A549 treated with AZD9567 at 1 μM for 4 hours (cell line): ENCODE results near the gene PHEX. TPM values are rescaled to one million over a fixed set of nuclear protein-coding genes. Genes with fewer than 3 reads are reported as not detected.

Experiments used
- total RNA-seq: library from RNA; stranded (reverse); fragments of 200-300 nt; extraction: Qiagen RNA extraction; gene quantifications from 5 replicates; pipeline ENCODE4 v1.2.3, GENCODE V29; 2022; ENCODE audit not compliant: insufficient read depth

Gene PHEX
- 0.24 to 0.41 TPM (median 0.29 TPM) in 5 replicates for total RNA-seq

DNA sequence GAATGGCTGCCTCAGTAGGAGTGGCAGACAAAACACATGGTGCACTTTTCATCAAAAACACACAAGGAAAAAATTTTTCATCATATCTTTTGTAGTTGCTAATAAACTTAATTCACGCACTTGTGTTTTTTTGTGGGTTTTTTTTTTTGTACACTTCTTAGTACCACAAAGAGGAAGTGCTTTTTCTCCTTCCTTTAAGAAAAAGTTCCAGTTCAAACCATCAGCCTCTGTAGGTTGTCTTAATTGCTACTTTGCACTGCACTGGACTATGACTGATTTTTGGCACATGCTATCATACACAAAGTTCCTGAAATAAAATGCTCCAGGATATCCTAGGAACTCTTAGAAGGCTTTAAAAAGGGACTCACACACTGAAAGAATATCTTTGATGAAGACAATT is at the start of gene PHEX:
Gene PHEX (plus strand): TSS at position 242 of the 400 bp plus-strand sequence. CDS start 681 bp downstream, outside the sequence.

GRCh38 chrX:22272613-22273012 is 240.5 kb downstream of the PHEX start, which contains the start of gene CBLL2:
Gene CBLL2, plus strand, starts transcription at chrX:22272913. Its CDS starts 79 bp downstream, at chrX:22272992.

Other genes with a start within 250 kb of the PHEX start
- 21.0 to 24.5 TPM (median 23.5 TPM) in 5 replicates for gene MBTPS2, start 192.7 kb upstream of the PHEX start, total RNA-seq
- gene YY2, start 176.3 kb upstream of the PHEX start, total RNA-seq, result 1.7 to 2.8 TPM (median 2.5 TPM) in 5 replicates
- 172 to 215 TPM (median 178 TPM) in 5 replicates for gene SMS, start 91.6 kb upstream of the PHEX start, total RNA-seq
- gene CBLL2, start 240.6 kb downstream of the PHEX start, total RNA-seq, result not detected in 5 replicates